AG04450 (cell line): Measurements from ENCODE around the gene RMND5A. TPM values are rescaled to one million over a fixed set of nuclear protein-coding genes. Genes with fewer than 3 reads are reported as not detected.

ENCODE experiments used
- CTCF ChIA-PET: fragments of 300-600, 350-600 bp; formaldehyde crosslinking; extraction: SDS; loops from one replicate; lab custom pipeline; 2022; ENCODE audit warnings: antibody characterized with exemption, inconsistent platforms; lab: Charles Lee
- POLR2A ChIA-PET: fragments of 350-600 bp; formaldehyde crosslinking; extraction: SDS; loops from one replicate; lab custom pipeline; 2021; ENCODE audit warnings: antibody characterized with exemption, inconsistent platforms; lab: Yijun Ruan, JAX
- DNase-seq: peaks from one replicate; pipeline ENCODE4 v3.0.0-alpha.2; 2011; ENCODE audit warnings: low read depth, low spot score
- H3K27ac ChIP-seq: one replicate; pipeline ENCODE4 v1.5.1; 2012; ENCODE audit warnings: low read depth, low read length, control low read depth
- H3K27me3 ChIP-seq: one replicate; pipeline ENCODE4 v1.6.0; 2012; ENCODE audit warnings: low read length; ENCODE audit not compliant: control insufficient read depth, insufficient read depth
- H3K4me3 ChIP-seq: 2 replicates; pipeline ENCODE4 v1.5.1; 2011; ENCODE audit warnings: mild to moderate bottlenecking, low read depth, low read length, control low read depth
- H3K9me3 ChIP-seq: 2 replicates; pipeline ENCODE4 v1.5.1; 2012; ENCODE audit warnings: low read length; ENCODE audit not compliant: control insufficient read depth, insufficient read depth
- CTCF ChIP-seq: IDR thresholded peaks from 2 replicates; pipeline ENCODE4 v1.5.1; 2011; ENCODE audit warnings: low read depth, low read length, control low read depth, inconsistent platforms
- polyA plus RNA-seq: library from polyadenylated mRNA; depleted of rRNA; stranded (reverse); fragments of >200 nt; gene quantifications from 2 replicates; pipeline ENCODE4 v1.2.3, GENCODE V29; 2011

The RMND5A gene
- polyA plus RNA-seq, 1 experiment: 19.1 TPM

- Histone ChIP-seq H3K27ac (no peak overlapping the region), H3K9me3 (no peaks in the 10 kb centered on the region; the same call in 1 of the 2 replicates), H3K27me3 (peaks cover 45% of the 10 kb centered on the region), H3K4me3 (peak overlapping the region; percentile 45)
- TF ChIP-seq CTCF: no peak
- no peak for DNase-seq
- CTCF ChIA-PET: no interaction called here
- POLR2A ChIA-PET: no interaction called here
Measured at GRCh38 chr2:86807133-86807467, 87.0 kb downstream of the RMND5A start.

- ChIA-PET POLR2A (no interaction called here), CTCF (interaction anchor here (0.5 to 1.6 kb wide), 7 partner anchors 13 to 1812 kb away, joined by 3 to 10 read pairs (median 7); partner anchors contain the start of gene CD8A)
- no peak for DNase-seq
- Histone ChIP-seq H3K9me3 (no peaks in the 10 kb centered on the region; the same call in 1 of the 2 replicates), H3K27me3 (peaks cover 45% of the 10 kb centered on the region), H3K27ac (no peak overlapping the region), H3K4me3 (peak overlapping the region; percentile 45)
- TF ChIP-seq CTCF: no peak
Measured at GRCh38 chr2:86807468-86808275, 87.6 kb downstream of the RMND5A start.

- H3K9me3 ChIP-seq: no peaks in the 10 kb centered on the region; the same call in 1 of the 2 replicates
- no peak overlapping the region for H3K27ac ChIP-seq
Measured at GRCh38 chr2:86808315-86809161, 88.4 kb downstream of the RMND5A start.

GRCh38 chr2:86809481-86810121 is 89.5 kb downstream of the RMND5A start:
- Histone ChIP-seq H3K4me3 (no peak overlapping the region), H3K27ac (no peak overlapping the region), H3K9me3 (no peaks in the 10 kb centered on the region; the same call in 1 of the 2 replicates), H3K27me3 (peaks cover 45% of the 10 kb centered on the region)
- no peak for DNase-seq
- ChIA-PET POLR2A (no interaction called here), CTCF (interaction anchor here (0.5 to 1.6 kb wide), 3 partner anchors 12 to 44 kb away, joined by 4 to 5 read pairs (median 4); no protein-coding TSS in a partner anchor)
- TF ChIP-seq CTCF: no peak

More at GRCh38 chr2:86808315-86809161, 88.4 kb downstream of the RMND5A start:
- TF ChIP-seq CTCF: peak; percentile 80
- POLR2A ChIA-PET: no interaction called here
- CTCF ChIA-PET: interaction anchor here (0.5 to 1.6 kb wide), 9 partner anchors 11 to 1811 kb away, joined by 3 to 10 read pairs (median 5); partner anchors contain the start of gene CD8A
- peak; percentile 24 for DNase-seq
- H3K27me3 ChIP-seq: peaks cover 45% of the 10 kb centered on the region
- peak overlapping the region; percentile 45 for H3K4me3 ChIP-seq
